DMS53 treated with DMSO at 0.1 percent for 48 hours (cell line): ENCODE results near the gene SF1.
A peak's percentile ranks its signal among the peaks of the same experiment; 100 is the strongest.

Experiments used
- DNase-seq: peaks from one replicate; lab custom pipeline; 2025; ENCODE audit not compliant: unreplicated experiment; lab: John Stamatoyannopoulos, UW

SF1 gene

GRCh38 chr11:64784813-64785581 lies 6.7 kb upstream of the SF1 start:
- DNase-seq = no peak

DNA sequence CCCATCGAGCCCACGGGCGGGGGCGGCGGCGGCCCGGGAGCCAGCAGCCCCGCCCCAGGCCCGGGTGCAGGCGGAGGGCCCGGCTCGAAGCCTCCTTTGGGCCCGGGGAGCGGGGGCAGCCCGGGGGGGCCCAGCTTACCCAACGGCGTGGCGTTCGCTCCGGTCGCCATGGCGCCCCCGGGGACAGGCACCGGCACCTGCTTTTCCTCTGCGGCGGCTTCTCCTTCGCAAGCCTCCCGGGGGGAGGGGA lies 194 bp downstream of the SF1 start:
- DNase-seq = no peak

- peak; percentile 47 for DNase-seq
Observed at GRCh38 chr11:64777449-64778222, 706 bp downstream of the SF1 start.

GRCh38 chr11:64776875-64777274 lies 1.5 kb downstream of the SF1 start:
- DNase-seq = no peak

DNA sequence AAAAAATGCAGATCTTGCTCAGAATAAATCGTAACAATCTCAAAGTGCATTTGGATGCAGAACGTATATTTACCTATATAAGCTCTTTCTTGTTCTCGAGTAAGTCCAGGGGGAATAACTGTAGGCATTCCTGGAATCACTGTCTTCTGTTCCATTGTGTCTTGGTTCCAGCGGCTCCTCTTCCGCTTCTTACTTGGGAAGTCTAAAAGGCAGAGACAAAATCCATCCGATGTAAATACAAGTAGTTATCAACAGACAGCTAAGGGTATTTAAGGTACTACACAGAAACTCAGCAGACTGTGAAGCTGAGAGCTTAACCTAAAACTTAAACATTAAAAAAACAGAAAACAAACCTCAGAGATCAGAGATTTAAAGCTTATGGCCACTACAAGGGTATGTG lies 1.9 kb downstream of the SF1 start:
- no peak for DNase-seq

- no peak for DNase-seq
Observed at GRCh38 chr11:64774144-64774543, 4.2 kb downstream of the SF1 start.

GRCh38 chr11:64772303-64773018 lies 5.9 kb downstream of the SF1 start:
- no peak for DNase-seq

DNA sequence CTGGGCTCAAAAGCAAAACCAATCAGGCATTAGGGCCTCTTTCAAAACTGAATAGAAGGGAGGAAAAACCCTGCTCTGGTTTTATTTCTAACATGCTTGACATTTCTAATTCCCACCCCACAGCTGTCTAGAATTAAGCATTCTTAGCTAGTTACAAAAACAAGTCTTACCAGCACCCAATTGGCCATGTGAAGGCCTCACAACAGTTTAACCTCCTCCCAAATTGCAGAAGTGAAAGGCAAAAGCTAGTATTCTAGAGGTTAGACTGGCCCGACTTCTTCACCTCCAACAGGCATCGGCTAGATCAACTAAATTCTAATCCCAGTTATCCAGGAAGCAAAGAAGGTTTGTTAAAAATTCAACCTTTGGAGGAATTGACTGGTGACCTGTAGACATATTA lies 6.5 kb downstream of the SF1 start:
- DNase-seq = no peak

DNA sequence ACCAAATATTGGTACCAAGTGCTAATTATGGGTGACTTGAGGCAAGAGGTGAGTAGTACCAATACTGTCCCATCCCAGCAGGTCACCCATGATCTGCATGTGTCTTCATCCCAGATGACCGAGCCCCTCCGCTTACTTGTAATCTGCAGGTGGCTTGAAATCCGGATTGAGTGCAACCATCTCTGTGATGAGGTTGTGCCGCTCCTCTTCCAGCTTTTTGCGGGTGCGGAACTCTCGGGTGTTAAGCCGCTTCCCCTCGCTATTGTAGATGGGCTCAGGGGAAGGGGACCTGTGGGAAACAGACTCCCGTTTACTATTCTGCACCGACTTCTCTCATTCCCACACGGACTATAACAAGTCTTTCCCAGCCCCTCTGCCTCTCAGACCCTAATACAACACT lies 8.2 kb downstream of the SF1 start:
- DNase-seq = no peak

- no peak for DNase-seq
Observed at GRCh38 chr11:64769283-64769682, 9.1 kb downstream of the SF1 start.

GRCh38 chr11:64768300-64768694 lies 10.0 kb downstream of the SF1 start:
- DNase-seq = no peak

DNA sequence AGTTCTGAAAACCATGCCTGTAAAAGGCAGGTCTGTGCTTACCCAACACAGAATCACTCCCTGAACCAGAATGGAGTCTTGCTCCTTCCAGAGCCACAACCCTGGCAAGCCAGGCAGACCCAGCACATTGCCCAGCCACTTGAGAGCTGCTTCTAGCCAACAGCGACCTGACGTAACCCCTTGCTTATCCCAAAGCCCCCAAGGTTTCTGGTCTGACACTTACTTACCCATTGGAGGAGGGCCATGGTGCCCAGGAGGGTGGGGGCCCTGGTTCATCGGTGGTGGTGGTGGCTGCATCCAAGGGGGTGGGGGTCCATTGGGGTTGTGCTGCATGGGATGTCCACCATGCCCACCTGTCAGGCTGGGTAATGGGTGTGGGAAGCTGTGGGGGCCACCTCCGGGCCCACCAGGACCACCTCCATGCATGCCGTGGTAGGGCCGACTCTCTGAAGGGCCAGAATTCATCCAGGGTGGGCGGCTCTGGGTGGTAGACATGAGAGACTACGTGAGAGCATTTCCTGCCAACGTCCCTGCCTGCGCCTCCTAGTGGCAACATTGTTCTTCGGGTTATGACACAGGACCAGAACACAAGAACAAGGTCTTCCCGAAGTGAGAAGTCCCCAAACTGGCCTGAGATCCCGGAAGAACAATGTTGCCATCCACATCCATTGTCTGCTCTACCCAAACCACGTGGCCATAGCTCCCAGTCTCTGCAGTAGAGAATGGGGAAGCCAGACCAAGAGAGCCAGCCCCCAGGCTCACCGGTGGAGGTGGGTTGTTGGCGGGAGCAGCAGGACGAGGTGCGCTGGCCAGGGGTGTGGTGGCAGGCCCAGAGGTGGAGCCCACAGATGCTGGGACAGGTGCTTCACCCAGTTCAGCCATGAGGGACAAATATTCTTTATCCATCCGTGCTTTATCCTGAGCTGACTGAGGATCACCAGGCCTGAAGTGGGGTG lies 10.7 kb downstream of the SF1 start:
- peak; percentile 56 for DNase-seq

DNA sequence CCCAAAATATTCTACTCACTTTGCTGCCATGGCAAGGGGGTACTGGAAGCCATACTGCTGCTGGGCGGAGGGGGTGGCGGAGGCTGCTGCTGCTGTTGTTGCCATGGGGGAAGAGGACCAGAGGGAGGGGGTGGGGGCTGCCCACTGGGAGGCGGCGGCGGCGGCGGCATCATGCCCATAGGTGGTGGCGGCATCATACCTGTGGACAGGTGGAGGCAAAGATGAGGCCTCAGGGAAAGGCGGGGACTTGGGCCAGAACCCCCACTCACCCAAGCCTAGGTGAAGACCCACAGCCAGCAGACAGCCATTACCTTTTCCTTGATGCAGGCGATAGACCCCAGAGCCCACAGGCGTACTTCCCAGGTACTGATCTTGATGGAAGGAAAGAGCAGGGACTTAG lies 11.5 kb downstream of the SF1 start:
- no peak for DNase-seq

- DNase-seq = no peak
Observed at GRCh38 chr11:64765851-64766665, 12.3 kb downstream of the SF1 start.

DNA sequence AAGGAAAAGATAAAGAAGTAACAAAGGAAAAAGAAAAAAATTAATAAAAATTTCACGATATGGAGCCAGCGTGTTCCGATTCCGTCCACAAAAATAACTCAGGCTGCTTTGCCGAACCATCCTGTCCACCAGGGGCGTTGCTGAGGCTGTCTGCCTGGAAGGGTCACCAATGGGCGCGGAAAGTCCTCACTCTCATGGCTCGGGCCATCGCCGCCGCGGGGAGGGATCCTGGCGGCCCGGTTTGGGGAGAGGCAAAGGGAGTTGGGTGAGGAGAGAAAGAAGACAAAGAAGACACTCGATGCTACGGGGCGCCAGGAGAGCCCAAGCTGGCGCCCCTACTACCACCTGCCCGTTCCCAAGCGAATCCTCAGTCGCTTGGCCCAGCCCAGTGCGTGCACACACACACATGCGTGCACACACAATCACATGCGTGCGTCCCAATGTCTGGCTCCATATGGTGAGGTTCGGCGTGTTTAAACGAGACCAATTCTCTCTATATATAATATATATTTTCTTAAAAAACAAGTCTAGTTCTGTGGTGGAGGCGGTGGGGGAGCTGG lies 13.0 kb downstream of the SF1 start:
- no peak for DNase-seq

DNA sequence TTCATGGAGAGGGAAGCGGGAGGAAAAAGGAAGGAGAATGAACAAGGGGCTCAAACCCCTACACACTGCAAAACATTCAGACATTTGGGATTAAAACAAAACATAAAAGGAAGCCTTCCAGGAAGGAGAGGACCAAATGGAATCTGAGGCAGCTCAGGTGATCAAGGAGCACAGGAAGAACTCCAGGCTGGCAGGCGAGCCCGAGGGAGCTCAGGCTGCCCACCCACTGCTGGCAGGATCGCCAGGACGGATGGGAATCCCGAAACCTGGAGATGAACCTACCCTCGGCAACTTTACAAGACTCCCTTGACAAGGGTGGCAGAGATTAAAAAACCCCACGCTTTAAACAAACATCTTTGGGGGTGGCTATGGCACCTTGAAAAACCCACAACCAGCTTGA lies 13.6 kb downstream of the SF1 start:
- DNase-seq = no peak

GRCh38 chr11:64764040-64764611 lies 14.2 kb downstream of the SF1 start:
- no peak for DNase-seq

GRCh38 chr11:64763526-64764039 lies 14.8 kb downstream of the SF1 start:
- no peak for DNase-seq
